Muscle layer of colon (tissue), 2 donors: ENCODE measurements around the gene DPP4.

Experiments
- H3K27ac ChIP-seq: one replicate; pipeline ENCODE4 v1.7.0; 2013; ENCODE audit warnings: low read depth, mild to moderate bottlenecking, low read length, moderate library complexity
- H3K27me3 ChIP-seq, 2 donors: one replicate each; pipeline ENCODE4 v1.7.0; 2013; ENCODE audit warnings: low read length in 2 of 2, mild to moderate bottlenecking in 2 of 2; ENCODE audit not compliant: insufficient read depth in 2 of 2, control insufficient read depth in 1 of 2
- H3K36me3 ChIP-seq: one replicate; pipeline ENCODE4 v1.7.0; 2013; ENCODE audit warnings: mild to moderate bottlenecking, low read length; ENCODE audit not compliant: insufficient read depth
- H3K4me1 ChIP-seq: one replicate; pipeline ENCODE4 v1.7.0; 2013; ENCODE audit warnings: mild to moderate bottlenecking, low read length; ENCODE audit not compliant: insufficient read depth
- H3K4me3 ChIP-seq, 2 donors: one replicate each; pipeline ENCODE4 v1.7.0; 2013; ENCODE audit warnings: low read length in 2 of 2, low read depth in 1 of 2, mild to moderate bottlenecking in 1 of 2, moderate library complexity in 1 of 2
- H3K9ac ChIP-seq: one replicate; pipeline ENCODE4 v1.7.0; 2013; ENCODE audit warnings: low read length
- H3K9me3 ChIP-seq: one replicate; pipeline ENCODE4 v1.7.0; 2013; ENCODE audit warnings: mild to moderate bottlenecking, low read length
- donor health status: abdominal sarcoma.
- donor health status: Adenocarcinoma of cecum.

DPP4 gene

DNA sequence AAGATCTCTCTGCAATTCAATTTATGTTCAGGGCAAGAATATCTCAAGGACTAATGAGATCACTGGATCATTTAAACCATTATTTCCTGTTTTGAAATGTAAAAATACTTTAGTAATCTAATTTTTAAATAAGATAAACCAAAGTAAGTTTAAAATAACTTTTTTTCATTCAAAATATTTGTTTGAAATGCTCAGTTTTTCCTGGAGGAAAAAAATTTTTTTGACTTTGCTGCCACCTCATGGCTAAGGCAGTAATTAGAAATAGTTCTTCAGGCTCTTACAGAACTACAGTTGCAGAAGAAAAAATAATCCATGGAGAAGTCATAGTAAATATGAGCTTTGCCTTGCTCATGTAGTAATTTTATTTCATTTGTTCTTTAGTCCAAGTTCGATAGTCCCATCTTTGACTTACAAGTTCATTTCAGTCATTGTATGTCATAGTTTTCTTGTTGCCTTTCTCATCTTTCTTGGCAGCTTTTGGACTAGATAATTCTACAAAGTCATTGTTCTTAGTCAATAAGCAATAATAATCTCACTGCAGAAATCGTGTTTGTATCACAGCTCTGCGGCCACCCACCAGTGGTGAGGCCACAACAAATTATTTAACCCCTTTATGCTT, 127.4 kb downstream of the DPP4 start:
- no peaks in the 10 kb centered on the region for H3K4me1 ChIP-seq
- H3K27me3 ChIP-seq = no peaks in the 10 kb centered on the region
- no peak overlapping the region for H3K4me3 ChIP-seq
- no peak overlapping the region for H3K27ac ChIP-seq
- no peak overlapping the region for H3K9ac ChIP-seq
- H3K36me3 ChIP-seq = no peaks in the 10 kb centered on the region
- no peaks in the 10 kb centered on the region for H3K9me3 ChIP-seq

DNA sequence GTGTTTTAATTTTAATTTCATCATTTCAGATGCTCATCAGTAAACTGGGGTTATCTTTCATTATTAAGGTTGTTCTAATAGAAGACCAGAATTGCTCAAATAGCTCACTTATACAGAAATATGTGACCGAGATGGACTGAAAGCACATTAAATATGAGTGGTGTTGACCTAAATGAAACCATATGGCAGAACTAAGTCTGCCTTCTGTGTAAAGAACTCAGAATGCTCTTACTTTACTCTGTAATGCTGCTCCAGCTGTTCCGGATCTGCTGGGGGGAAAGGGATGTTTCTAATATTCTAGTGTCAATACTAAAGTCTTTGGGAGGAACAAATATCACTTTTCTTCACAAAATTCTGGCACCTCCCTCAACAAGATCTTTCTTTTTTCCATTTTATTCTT, 131.0 kb downstream of the DPP4 start:
- Histone ChIP-seq H3K4me3 (no peak overlapping the region), H3K4me1 (no peaks in the 10 kb centered on the region), H3K27ac (no peak overlapping the region), H3K9me3 (no peaks in the 10 kb centered on the region), H3K36me3 (no peaks in the 10 kb centered on the region), H3K9ac (no peak overlapping the region), H3K27me3 (no peaks in the 10 kb centered on the region)
